Mesothelial cell of epicardium (in vitro differentiated cells): ENCODE results near the gene ECHDC3. TPM values are rescaled to one million over a fixed set of nuclear protein-coding genes. Genes with fewer than 3 reads are reported as not detected.
A peak's percentile ranks its signal among the peaks of the same experiment; 100 is the strongest.

Experiments used
- DNase-seq, 2 experiments: peaks; one replicate each; pipeline ENCODE4 v3.0.0; 2021; ENCODE audit warnings: low spot score in 2 of 2; ENCODE audit not compliant: unreplicated experiment in 2 of 2
- H3K27ac Mint-ChIP-seq: 2 replicates; pipeline ENCODE4 v1.8.0; 2021; ENCODE audit warnings: mixed read lengths
- H3K27me3 Mint-ChIP-seq: 2 replicates; pipeline ENCODE4 v1.8.0; 2021; ENCODE audit warnings: low read depth, mixed read lengths
- H3K36me3 Mint-ChIP-seq: 2 replicates; pipeline ENCODE4 v1.8.0; 2021; ENCODE audit warnings: mixed read lengths
- H3K4me1 Mint-ChIP-seq: 2 replicates; pipeline ENCODE4 v1.8.0; 2021; ENCODE audit warnings: mixed read lengths
- H3K4me3 Mint-ChIP-seq: 2 replicates; pipeline ENCODE4 v1.8.0; 2021; ENCODE audit warnings: mild to moderate bottlenecking, moderate library complexity, mixed read lengths
- H3K9me3 Mint-ChIP-seq: 2 replicates; pipeline ENCODE4 v1.8.0; 2021; ENCODE audit warnings: mixed read lengths
- total RNA-seq: library from RNA; stranded (reverse); gene quantifications from 3 replicates; pipeline ENCODE4 v1.2.1, GENCODE V29; 2021
- TF ChIP-seq, protein P1 (sequence below): fragments of 200-600 bp; sonication (generic); IDR thresholded peaks from one replicate; pipeline ENCODE4 v1.5.0; 2021; ENCODE audit warnings: antibody characterized with exemption; ENCODE audit not compliant: unreplicated experiment

ECHDC3 gene
- total RNA-seq: 5.1 to 8.6 TPM (median 5.7 TPM) in 3 replicates

GRCh38 chr10:11742009-11742778 is at the start of gene ECHDC3:
TSS of gene ECHDC3 (plus strand) at chr10:11742382. CDS start at chr10:11742577, 195 bp downstream.
- peak within 1 kb of the TSS; percentile 11 for H3K27ac Mint-ChIP-seq
- no peak for DNase-seq

GRCh38 chr10:11693376-11693775 is 48.8 kb upstream of the ECHDC3 start:
- Mint-ChIP-seq H3K27ac (no peak overlapping the region), H3K4me3 (no peak overlapping the region), H3K36me3 (no peaks in the 10 kb centered on the region), H3K4me1 (peaks cover 20% of the 10 kb centered on the region), H3K27me3 (no peaks in the 10 kb centered on the region), H3K9me3 (no peaks in the 10 kb centered on the region)
- DNase-seq: no peak
- TF ChIP-seq, protein P1, sequence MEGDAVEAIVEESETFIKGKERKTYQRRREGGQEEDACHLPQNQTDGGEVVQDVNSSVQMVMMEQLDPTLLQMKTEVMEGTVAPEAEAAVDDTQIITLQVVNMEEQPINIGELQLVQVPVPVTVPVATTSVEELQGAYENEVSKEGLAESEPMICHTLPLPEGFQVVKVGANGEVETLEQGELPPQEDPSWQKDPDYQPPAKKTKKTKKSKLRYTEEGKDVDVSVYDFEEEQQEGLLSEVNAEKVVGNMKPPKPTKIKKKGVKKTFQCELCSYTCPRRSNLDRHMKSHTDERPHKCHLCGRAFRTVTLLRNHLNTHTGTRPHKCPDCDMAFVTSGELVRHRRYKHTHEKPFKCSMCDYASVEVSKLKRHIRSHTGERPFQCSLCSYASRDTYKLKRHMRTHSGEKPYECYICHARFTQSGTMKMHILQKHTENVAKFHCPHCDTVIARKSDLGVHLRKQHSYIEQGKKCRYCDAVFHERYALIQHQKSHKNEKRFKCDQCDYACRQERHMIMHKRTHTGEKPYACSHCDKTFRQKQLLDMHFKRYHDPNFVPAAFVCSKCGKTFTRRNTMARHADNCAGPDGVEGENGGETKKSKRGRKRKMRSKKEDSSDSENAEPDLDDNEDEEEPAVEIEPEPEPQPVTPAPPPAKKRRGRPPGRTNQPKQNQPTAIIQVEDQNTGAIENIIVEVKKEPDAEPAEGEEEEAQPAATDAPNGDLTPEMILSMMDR: no peak

More at GRCh38 chr10:11742009-11742778, at the start of gene ECHDC3:
- TF ChIP-seq, protein P1: no peak
- Mint-ChIP-seq H3K27me3 (peaks cover 10% of the 10 kb centered on the region), H3K4me1 (peaks cover 13% of the 10 kb centered on the region), H3K9me3 (peaks cover 11% of the 10 kb centered on the region), H3K36me3 (peaks cover 2% of the 10 kb centered on the region), H3K4me3 (peak within 1 kb of the TSS; percentile 56)

DNA sequence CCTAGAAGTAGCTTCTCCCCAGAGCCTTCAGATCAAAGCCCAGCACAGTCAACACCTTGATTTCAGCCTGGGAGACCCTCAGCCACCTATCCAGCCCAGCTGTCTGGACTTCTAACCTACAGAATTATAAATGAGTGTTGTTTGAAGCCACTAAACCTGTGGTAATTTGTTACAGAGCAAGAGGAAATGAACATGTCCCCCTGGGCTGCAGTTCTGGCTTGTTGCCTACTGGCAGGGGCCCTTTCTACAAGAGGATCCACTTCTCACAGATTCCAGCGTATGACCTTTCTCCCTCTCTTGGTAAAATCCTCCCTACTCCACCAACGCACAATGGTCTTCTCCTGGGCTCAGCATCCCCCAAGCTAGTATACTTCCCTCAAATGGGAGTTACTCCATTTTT is 46.4 kb upstream of the ECHDC3 start:
- Mint-ChIP-seq H3K4me3 (no peak overlapping the region), H3K27me3 (no peaks in the 10 kb centered on the region), H3K9me3 (no peaks in the 10 kb centered on the region), H3K36me3 (no peaks in the 10 kb centered on the region), H3K4me1 (peaks cover 11% of the 10 kb centered on the region), H3K27ac (peak overlapping the region; percentile 11)
- TF ChIP-seq, protein P1: no peak
- no peak for DNase-seq

GRCh38 chr10:11697718-11698527 is 44.3 kb upstream of the ECHDC3 start:
- DNase-seq: no peak
- peaks cover 11% of the 10 kb centered on the region for H3K4me1 Mint-ChIP-seq
- TF ChIP-seq, protein P1: no peak
- no peak overlapping the region for H3K4me3 Mint-ChIP-seq
- no peaks in the 10 kb centered on the region for H3K9me3 Mint-ChIP-seq
- H3K27me3 Mint-ChIP-seq: no peaks in the 10 kb centered on the region
- no peaks in the 10 kb centered on the region for H3K36me3 Mint-ChIP-seq
- no peak overlapping the region for H3K27ac Mint-ChIP-seq

GRCh38 chr10:11698691-11699549 is 43.3 kb upstream of the ECHDC3 start:
- TF ChIP-seq, protein P1: no peak
- DNase-seq: no peak
- Mint-ChIP-seq H3K27me3 (no peaks in the 10 kb centered on the region), H3K36me3 (no peaks in the 10 kb centered on the region), H3K9me3 (no peaks in the 10 kb centered on the region), H3K27ac (no peak overlapping the region), H3K4me1 (peaks cover 12% of the 10 kb centered on the region), H3K4me3 (no peak overlapping the region)
